OCI-LY1 (cell line): ENCODE results near the gene P2RY1.

ENCODE experiments used
- H2AFZ ChIP-seq: fragments of 200-600 bp; sonication (generic), shearing (Covaris generic); 2 replicates; pipeline ENCODE4 v1.6.0; 2014; ENCODE audit warnings: antibody characterized with exemption, mild to moderate bottlenecking, low read length
- H3F3A ChIP-seq: fragments of 200-600 bp; sonication (generic), shearing (Covaris generic); 2 replicates; pipeline ENCODE4 v1.6.0; 2014; ENCODE audit warnings: mild to moderate bottlenecking, antibody characterized with exemption, low read length, moderate library complexity; ENCODE audit not compliant: insufficient read depth
- H3K27ac ChIP-seq: fragments of 200-600 bp; sonication (generic); 2 replicates; pipeline ENCODE4 v1.5.1; 2014; ENCODE audit warnings: low read length, mixed run types, mild to moderate bottlenecking, low read depth; ENCODE audit not compliant: poor library complexity, severe bottlenecking
- H3K27me3 ChIP-seq: fragments of 200-600 bp; sonication (generic); 2 replicates; pipeline ENCODE4 v1.6.0; 2014; ENCODE audit warnings: antibody characterized with exemption, mild to moderate bottlenecking, low read length, moderate library complexity; ENCODE audit not compliant: insufficient read depth
- H3K36me3 ChIP-seq: fragments of 200-600 bp; sonication (generic); 2 replicates; pipeline ENCODE4 v1.6.1; 2014; ENCODE audit warnings: mild to moderate bottlenecking, antibody characterized with exemption, low read length, moderate library complexity, mixed read lengths; ENCODE audit not compliant: insufficient read depth
- H3K4me1 ChIP-seq: fragments of 200-600 bp; sonication (generic); 2 replicates; pipeline ENCODE4 v1.5.1; 2014; ENCODE audit warnings: mild to moderate bottlenecking, low read length, moderate library complexity; ENCODE audit not compliant: insufficient read depth, severe bottlenecking
- H3K4me2 ChIP-seq: fragments of 200-600 bp; sonication (generic), shearing (Covaris generic); 2 replicates; pipeline ENCODE4 v1.6.1; 2014; ENCODE audit warnings: low read length
- H3K4me3 ChIP-seq: fragments of 200-600 bp; sonication (generic); 2 replicates; pipeline ENCODE4 v1.5.1; 2014; ENCODE audit warnings: low read length, low read depth, mild to moderate bottlenecking, mixed read lengths; ENCODE audit not compliant: poor library complexity, severe bottlenecking
- H3K79me2 ChIP-seq: fragments of 200-600 bp; shearing (Covaris generic); 2 replicates; pipeline ENCODE4 v1.6.1; 2016; ENCODE audit warnings: mixed run types, low read length, mixed read lengths; ENCODE audit not compliant: insufficient read depth
- H3K9ac ChIP-seq: fragments of 200-600 bp; sonication (generic), shearing (Covaris generic); 2 replicates; pipeline ENCODE4 v1.6.1; 2014; ENCODE audit warnings: mild to moderate bottlenecking, low read length, mixed read lengths
- H3K9me2 ChIP-seq: fragments of 200-600 bp; sonication (generic), shearing (Covaris generic); 2 replicates; pipeline ENCODE4 v1.6.1; 2014; ENCODE audit warnings: low read depth, mild to moderate bottlenecking, low read length, mixed read lengths
- H3K9me3 ChIP-seq: fragments of 200-600 bp; shearing (Covaris generic); 2 replicates; pipeline ENCODE4 v1.6.1; 2014; ENCODE audit warnings: low read length, mixed read lengths
- H4K20me1 ChIP-seq: fragments of 200-600 bp; sonication (generic), shearing (Covaris generic); 2 replicates; pipeline ENCODE4 v1.6.0; 2016; ENCODE audit warnings: mild to moderate bottlenecking, low read length; ENCODE audit not compliant: insufficient read depth
- CTCF ChIP-seq: fragments of 200-600 bp; sonication (generic), shearing (Covaris generic); IDR thresholded peaks from 2 replicates; pipeline ENCODE4 v1.5.1; 2017; ENCODE audit warnings: mild to moderate bottlenecking, antibody characterized with exemption, low read length, moderate library complexity, mixed read lengths
- EZH2 ChIP-seq: fragments of 200-600 bp; sonication (generic), shearing (Covaris generic); IDR thresholded peaks from 2 replicates; pipeline ENCODE4 v1.8.0; 2017; ENCODE audit warnings: borderline replicate concordance, mixed run types, mild to moderate bottlenecking, antibody characterized with exemption, low read length, moderate library complexity, mixed read lengths

P2RY1 gene

GRCh38 chr3:152835601-152836102 lies 721 bp downstream of the P2RY1 start:
- Histone ChIP-seq H3K36me3 (no peaks in the 10 kb centered on the region), H3K4me3 (no peak overlapping the region), H4K20me1 (no peaks in the 10 kb centered on the region), H3K27me3 (no peaks in the 10 kb centered on the region), H3F3A (no peaks in the 10 kb centered on the region), H3K9me3 (no peaks in the 10 kb centered on the region), H3K9ac (no peak overlapping the region), H2AFZ (no peak overlapping the region), H3K27ac (no peak overlapping the region), H3K9me2 (no peaks in the 10 kb centered on the region), H3K79me2 (no peaks in the 10 kb centered on the region), H3K4me1 (no peaks in the 10 kb centered on the region), H3K4me2 (no peak overlapping the region)
- TF ChIP-seq CTCF, result no peak
- TF ChIP-seq EZH2, result no peak

GRCh38 chr3:152836269-152836668 lies 1.3 kb downstream of the P2RY1 start:
- Histone ChIP-seq H3K27ac (no peak overlapping the region), H3K36me3 (no peaks in the 10 kb centered on the region), H3K4me1 (no peaks in the 10 kb centered on the region), H4K20me1 (no peaks in the 10 kb centered on the region), H3F3A (no peaks in the 10 kb centered on the region), H3K4me3 (no peak overlapping the region), H3K27me3 (no peaks in the 10 kb centered on the region), H2AFZ (no peak overlapping the region), H3K9me3 (no peaks in the 10 kb centered on the region), H3K9me2 (no peaks in the 10 kb centered on the region), H3K9ac (no peak overlapping the region), H3K4me2 (no peak overlapping the region), H3K79me2 (no peaks in the 10 kb centered on the region)
- TF ChIP-seq EZH2, result no peak
- TF ChIP-seq CTCF, result no peak

- H3K9ac ChIP-seq, result no peak overlapping the region
- H3K9me2 ChIP-seq, result no peaks in the 10 kb centered on the region
- no peaks in the 10 kb centered on the region for H3K79me2 ChIP-seq
- no peaks in the 10 kb centered on the region for H4K20me1 ChIP-seq
- H3K4me1 ChIP-seq, result no peaks in the 10 kb centered on the region
- H3F3A ChIP-seq, result no peaks in the 10 kb centered on the region
- no peaks in the 10 kb centered on the region for H3K27me3 ChIP-seq
- TF ChIP-seq CTCF, result no peak
- TF ChIP-seq EZH2, result no peak
- H3K4me2 ChIP-seq, result no peak overlapping the region
- H3K27ac ChIP-seq, result no peak overlapping the region
- H3K9me3 ChIP-seq, result no peaks in the 10 kb centered on the region
- no peaks in the 10 kb centered on the region for H3K36me3 ChIP-seq
- no peak overlapping the region for H2AFZ ChIP-seq
- H3K4me3 ChIP-seq, result no peak overlapping the region
These were observed 4.6 kb downstream of the P2RY1 start for GRCh38 chr3:152839511-152839910.
